NCI-H1436 treated with DMSO at 0.1 percent for 48 hours (cell line): ENCODE data around the gene GLTPD2.
"Not testable (repeated sequence)": the region's sequence is repeated elsewhere in the genome, so short reads cannot be mapped to it uniquely, and the experiment has no call there.

Experiments
- DNase-seq: peaks from one replicate; lab custom pipeline; 2025; lab: John Stamatoyannopoulos, UW

The GLTPD2 gene

DNA sequence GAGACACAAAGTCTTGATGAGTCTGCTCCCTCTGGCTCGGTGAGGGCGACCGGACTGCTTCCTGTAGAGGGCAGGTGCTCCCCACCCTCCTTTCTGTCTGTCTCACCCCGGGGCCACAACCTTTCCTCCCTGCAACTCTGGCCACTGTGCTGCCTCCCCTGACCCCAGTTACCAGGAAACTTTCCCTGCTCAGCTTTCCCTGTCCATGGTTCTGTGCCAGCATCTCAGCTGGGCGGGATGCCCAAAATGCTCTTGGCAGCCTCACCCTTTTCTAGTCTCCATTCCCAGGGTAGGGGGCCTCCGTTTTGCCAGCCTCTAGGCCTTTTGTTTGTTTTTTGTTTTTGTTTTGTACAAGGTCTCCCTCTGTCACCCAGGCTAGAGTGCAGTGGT is 19.6 kb downstream of the GLTPD2 start:
- DNase-seq = no peak

DNA sequence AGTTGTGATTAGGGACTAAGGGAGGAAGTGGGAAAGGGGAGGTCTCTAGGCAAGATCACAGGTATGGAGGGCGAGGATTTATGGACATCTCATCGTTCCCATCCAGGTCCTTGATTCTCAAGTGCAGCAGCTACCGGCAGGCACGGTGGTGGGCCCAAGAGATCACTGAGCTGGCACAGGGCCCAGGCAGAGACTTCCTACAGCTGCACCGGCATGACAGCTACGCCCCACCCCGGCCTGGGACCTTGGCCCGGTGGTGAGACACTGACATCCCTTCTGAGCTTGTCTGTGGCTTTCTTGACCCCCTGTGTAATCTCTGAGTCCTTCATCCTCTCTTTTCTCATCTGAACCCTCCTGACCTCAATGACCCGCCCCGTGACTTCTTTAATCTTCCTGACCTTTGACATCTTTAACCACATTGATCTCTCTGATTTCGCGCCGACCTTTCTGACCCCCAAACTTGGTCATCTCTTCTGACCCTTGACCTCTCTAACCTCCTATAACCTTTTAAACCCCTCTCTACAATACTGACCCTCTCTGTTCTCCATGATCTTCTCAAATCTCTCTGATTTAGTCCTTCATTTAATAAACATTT is 22.0 kb downstream of the GLTPD2 start:
- no peak for DNase-seq

DNA sequence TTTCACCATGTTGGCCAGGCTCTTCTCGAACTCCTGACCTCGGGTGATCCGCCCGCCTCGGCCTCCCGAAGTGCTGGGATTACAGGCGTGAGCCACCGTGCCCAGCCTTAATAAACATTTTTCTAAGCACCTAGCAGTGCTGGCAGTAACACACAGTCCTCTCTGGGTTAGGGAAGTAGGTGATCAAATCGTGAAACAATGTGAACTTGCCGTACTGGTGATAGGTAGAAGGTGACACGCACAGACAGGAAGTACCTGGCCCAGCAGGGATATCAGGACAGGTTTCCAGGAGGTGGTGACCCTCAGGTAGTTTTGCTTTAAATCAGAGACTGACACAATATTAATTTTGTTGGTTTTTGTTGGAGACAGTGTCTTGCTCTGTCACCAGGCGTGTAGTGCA is 22.7 kb downstream of the GLTPD2 start:
- DNase-seq = no peak

DNA sequence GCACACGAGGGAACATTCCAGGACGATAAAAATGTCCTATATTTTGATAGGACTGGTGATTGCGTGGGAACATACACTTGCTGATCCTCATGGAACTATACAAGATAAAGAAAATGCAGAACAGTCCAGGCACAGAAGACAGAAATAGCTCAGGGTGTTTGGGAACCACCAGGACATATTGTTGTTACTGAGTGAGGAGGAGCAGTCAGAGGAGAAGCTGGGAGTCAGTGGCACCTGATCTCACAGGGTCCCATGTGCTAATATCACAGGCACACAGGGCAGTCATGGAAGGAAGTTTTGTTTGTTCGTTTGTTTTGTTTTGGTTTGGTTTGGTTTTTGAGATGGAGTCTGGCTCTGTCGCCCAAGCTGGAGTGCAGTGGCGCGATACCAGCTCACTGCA is 23.9 kb downstream of the GLTPD2 start:
- DNase-seq = no peak

DNA sequence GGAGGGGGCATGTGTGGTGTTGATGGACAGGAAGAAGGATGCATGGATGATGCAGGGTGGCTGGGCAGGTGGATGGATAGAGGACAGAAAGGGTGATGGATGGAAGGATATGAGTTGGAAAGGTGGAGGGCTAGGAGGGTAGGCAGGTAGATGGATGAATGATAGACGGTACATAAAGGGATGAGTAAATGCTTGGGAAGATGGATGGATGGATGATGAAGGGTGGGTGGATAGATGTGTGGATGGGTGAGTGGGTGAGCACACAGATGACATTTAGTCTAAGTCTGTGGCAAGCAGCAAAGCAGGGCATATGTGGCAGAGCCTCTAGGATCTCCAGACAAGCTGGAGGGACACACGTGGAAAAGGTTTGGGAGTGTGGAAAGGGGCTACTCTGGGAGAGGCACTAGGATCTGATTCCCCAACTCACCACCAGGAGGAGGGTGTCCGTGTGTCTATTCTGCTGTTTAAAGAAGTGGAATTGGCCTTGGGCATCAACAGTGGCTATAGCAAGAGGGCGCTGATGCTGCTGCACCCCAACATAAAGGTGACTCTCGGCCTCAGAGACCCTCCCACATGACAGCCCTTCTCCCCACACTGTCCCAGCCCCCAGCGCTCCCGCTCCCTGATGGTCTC is 26.4 kb downstream of the GLTPD2 start:
- DNase-seq = no peak

DNA sequence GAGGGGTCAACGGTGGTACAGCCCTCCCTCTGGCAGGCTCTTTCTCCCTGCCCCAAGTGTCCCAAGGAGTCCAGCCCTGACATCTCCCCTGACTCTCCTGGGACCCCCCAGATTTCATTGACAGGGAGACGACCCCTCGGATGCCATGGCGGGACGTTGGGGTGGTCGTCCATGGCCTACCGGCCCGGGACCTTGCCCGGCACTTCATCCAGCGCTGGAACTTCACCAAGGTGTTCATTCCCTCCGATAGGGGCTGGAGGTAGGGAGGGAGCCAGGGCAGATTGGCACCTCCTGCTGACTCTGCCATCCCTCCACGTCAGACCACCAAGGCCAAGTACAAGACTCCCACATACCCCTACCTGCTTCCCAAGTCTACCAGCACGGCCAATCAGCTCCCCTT is 28.1 kb downstream of the GLTPD2 start:
- DNase-seq = no peak

DNA sequence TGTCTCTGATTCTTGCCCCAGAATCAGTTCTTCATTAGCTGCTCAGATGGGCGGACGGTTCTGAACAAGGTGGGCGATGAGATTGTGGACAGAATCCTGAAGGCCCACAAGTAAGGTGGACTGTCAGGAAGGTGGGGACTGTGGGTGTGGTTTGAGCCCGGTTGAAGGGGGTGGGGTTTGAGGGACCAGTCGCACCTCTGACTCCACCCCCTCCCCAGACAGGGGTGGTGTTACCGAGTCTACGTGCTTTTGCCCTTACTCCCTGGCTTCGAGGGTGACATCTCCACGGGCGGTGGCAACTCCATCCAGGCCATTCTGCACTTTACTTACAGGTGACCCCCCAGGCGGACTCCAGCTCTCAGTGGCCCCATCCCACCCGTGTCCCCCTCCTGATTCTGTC is 29.5 kb downstream of the GLTPD2 start:
- no peak for DNase-seq

DNA sequence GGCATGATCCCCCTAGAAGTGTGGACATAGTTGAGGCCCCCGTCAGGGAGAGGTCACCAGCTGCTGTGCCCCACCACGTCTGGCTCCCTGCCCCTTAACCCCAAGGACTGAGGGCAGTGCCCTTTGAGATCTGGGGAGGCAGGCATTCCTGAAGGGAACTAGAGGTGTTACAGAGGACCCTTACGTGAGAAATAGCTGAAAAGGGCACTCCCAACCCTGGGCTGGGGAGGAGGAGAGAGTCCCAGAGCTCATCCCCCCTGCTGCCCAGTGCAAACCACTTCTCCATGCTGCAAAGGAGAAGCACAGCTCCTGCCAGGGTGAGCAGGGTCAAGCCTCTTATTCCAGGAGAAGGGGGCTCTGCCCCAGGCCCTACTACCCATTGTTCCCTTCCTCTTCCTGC is 34.1 kb downstream of the GLTPD2 start:
- DNase-seq = no peak

DNA sequence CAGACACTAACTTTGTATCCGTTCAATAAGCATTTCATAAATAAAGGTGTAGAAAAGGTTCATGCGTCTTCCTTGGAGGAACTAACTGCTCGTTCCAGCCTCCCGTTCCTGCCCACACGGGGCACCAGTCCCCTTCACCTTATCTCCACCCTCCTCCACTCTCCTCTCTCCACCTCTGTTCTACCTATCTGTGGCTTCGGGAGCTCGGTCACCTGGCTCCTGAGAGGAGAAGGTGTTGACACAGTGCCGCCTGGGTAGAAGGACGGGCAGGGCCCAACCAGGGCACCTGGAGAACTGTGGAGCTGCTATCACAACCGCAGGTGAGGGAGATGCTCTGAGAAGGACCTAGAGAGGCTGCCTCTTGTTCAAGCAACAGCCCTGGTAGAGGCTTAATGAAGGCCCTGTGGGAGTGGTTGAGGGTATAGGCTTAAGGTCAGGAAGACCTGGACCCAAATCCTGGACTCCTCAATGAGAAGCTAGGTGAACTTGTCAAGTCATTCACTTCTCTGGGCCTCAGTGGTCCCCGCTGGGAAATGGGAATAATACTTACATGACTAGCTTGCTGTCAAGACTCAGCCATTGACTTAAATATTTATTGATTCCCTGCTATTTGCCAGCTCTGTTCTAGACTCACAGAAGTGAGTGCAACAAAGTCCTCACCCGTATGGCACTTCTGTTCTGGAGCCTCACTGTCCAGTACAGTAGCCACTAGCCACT is 34.8 kb downstream of the GLTPD2 start:
- no peak for DNase-seq

DNA sequence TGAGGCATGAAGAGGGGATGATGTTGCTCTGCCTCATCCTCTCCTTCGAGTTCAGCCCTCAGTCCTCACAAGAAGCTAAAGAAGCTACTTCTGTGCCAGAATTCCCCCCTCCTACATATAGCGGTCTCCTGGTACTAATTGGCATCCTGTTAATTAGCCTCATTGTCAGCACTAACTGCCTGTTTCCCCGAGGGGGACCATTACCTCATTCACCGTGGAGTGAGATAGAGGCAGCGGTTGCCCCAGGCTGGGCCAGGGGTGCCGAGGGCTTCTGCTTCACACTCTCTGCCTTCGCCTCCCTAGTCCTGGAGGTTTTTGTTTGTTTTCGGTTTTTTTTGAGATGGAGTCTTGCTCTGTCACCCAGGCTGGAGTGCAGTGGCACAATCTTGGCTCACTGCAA is 38.6 kb downstream of the GLTPD2 start:
- no peak for DNase-seq

DNA sequence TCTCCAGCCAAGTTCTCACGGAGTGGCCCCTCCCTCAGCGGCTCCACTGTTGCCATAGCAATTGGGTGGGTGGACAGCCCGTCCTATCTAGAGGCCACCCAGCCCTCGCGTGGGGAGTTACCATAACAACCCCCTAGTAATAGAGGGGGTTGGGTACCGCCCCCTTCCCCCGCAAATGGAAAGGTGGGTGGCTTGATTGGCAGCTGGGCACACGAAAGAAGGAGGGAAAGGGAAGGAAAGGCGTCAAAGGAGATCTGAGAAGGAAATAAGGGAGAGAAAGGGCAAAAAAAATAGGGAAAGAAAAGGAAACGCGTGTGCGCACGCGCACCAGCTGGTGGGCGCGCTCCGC is 44.0 kb downstream of the GLTPD2 start:
- DNase-seq = not testable (repeated sequence)

DNA sequence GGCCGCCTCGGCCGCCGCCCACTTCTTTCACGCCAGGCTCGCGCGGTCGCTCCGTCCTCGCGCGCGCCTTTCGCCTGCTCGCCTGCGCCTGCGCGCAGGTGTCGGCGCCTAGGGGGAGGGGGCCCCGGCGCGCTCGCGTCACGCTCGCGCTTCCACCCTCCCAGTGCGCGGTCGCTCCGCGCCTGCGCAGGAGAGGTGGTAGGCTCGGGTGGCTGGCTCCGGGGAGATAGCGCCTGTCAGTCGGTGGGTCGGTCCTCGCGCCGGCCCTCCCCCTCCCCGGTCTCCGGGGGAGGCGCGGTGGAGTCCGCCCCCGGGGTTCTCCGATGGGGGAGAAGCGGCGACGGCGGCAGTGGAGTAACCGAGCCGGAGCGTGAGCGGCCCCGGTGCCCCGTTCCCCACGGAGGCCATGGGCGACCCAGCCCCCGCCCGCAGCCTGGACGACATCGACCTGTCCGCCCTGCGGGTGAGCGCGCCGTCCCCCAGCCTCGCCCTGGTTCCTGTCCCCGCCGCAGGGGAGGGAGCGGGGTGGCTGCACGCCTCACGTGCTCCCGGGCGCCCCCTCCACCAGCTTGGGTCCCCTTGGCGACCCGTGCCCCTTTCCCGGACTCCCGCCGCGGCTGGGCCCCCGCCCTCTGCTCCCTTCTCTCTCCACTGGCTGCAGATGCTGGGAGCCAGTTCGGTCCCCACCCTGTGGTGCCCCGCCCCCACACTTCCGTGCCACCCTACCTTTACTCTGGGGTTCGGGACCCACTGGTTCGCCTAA is 44.6 kb downstream of the GLTPD2 start, which contains the start of gene MINK1:
Gene MINK1, plus strand, starts transcription at position 163 of the 763 bp plus-strand sequence. Its CDS starts 244 bp downstream, at position 407.
- DNase-seq = peak; percentile 53

DNA sequence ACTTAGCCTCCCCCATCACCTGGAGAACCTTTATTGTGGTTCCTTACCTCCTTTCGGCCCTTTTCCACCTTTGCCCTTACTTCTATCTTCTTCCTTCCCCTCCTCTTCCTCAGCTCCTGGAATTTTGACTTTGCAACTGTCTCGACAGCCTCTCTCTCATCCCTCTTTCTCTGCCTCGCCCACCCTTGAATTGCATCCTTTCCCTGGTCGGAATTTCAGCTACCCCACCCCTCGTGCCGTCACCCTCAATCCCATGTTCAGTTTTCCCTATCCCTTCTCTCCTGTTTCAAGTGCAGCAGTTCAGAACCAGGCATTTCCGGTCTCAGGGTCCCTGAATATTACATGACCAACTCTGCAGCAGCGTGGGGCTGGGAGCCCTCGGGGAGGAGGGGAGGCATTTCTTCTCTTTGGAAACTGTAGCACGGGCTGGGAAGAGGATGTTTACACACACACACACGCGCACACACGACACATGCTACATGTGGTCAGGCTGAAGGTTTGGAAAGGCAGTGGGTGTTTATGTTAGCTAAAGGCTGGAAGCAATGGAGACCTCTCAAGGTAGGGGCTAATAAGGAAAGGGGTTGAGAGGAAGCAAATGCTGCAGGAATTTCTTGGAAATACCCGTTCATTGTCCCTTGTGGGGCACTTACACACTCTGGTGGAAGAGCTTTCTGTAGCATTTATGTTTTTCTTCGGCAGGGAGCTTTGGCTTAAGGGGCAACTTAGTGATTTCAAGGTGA is 45.3 kb downstream of the GLTPD2 start:
- DNase-seq = no peak

DNA sequence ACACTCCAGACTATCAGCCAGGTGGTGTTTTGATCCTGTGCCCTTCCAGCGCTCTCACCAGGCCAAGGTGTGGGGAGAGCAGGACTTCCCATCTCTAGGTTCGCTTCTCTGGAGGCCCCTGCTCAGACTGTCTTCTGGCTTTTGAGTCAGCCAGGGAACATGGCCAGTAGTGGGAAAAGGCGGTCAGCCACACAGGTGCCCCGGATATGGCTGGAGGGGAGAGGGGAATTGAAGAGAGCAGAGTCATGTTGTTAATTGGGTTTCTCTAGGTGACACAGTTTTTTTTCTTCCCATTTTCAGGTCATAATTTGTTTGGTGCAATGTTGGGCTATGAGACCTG is 45.9 kb downstream of the GLTPD2 start:
- no peak for DNase-seq

DNA sequence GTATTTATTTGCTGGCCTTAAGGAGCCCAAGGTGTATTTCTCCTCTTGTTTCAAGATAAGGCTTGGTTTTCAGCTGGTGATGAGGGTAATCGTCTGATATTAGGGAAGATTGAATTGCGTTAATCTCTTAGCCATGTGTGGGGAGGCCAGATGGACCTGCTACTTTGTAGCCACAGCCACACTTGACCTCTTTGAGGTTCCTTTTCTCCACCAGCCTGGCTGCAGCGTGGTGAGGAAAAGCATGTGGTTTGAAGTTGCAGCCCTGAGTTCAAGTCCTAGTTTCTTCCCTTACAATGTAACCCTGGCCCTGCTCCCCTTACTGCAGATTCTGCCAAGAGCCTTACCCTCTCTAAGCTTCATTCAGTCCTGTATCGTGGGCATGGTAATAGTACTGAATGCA is 47.5 kb downstream of the GLTPD2 start:
- no peak for DNase-seq

DNA sequence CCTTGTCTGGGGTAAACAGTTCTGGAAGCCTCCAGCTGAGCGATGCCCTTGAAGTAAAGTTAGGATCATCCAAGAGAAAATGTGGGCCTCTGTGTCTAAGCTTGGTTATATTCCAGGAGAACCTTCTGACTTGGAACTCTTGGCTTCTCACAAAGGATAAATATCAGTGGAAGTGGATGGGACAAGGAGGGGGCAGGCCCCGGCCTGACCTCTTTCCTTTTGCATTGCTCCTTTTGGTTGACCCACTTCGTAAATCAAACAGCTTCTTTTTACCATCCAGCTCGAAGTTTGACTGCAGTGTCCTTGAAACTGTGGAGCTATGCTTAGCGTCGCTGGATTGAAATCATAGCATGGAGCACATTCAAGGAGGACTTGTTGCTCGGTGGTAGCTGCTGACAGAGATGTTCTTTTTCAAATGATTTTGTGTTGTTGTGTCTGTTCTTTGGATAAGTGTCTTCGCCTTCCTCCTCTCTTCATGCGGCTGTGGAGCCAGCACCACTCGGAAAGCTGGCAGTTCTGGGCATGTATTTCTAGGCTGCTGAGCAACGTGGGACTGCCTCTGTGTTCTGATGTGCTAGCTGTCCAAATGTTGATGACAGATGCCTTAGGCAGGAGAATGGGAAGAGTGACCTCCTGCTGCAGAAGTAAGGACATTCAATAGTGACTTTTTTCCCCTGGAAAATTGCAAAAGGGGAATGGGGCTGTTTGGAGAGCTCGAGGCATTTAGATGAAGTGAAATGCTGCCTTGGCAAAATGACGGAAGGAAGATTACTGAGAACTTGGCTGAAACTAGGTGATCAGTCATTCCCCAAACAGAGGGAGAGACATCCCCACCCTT is 48.9 kb downstream of the GLTPD2 start:
- no peak for DNase-seq

DNA sequence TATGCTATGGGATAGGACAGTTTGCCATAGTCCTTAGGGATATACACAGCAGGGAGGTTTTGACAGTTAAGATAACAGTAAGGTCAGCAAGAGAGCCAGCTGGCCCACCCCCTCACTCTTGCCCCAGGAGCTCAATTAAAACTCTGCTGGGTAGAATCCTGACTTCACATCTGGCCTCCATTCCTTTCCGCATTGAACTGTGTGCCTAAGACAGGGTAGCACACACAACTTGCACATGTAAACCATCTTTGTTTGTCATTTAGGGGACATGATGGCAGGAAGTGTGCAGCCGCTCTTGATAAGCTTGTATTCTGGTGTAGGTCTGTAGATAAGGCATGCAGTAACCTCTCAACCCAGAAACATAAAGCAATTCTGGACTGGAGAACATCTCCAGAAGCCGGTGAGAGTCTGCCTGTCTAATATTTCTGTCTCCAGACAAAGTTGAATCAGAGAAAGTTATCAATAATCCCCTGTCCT is 49.6 kb downstream of the GLTPD2 start:
- DNase-seq = no peak

DNA sequence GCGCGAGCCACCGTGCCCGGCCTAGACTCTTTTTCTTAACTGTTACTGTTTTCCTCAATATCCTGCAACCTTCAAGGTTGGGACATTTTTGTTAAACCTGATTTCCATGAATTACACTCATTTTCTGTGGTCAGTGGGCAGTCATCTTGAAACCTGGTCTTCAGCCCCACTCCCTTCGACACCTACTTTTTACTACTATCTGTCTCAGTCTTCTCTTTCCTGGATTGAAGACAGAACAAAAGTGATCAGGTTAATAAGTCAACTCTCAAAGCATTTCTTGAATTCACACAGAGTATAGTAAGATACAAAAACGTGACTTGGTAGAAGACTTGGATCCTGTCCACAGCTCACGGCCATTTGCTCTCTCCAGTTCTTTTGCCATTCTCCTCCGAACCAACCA is 50.5 kb downstream of the GLTPD2 start:
- no peak for DNase-seq
